ENCODE results near the gene PGAP6. TPM values are rescaled to one million over a fixed set of nuclear protein-coding genes. Genes with fewer than 3 reads are reported as not detected.
A peak's percentile ranks its signal among the peaks of the same experiment; 100 is the strongest.
"Not testable (repeated sequence)": the region's sequence is repeated elsewhere in the genome, so short reads cannot be mapped to it uniquely, and the experiment has no call there.

PGAP6 gene
- total RNA-seq, 2 donors from 2014 or later, result 24.7 to 28.9 TPM

DNA sequence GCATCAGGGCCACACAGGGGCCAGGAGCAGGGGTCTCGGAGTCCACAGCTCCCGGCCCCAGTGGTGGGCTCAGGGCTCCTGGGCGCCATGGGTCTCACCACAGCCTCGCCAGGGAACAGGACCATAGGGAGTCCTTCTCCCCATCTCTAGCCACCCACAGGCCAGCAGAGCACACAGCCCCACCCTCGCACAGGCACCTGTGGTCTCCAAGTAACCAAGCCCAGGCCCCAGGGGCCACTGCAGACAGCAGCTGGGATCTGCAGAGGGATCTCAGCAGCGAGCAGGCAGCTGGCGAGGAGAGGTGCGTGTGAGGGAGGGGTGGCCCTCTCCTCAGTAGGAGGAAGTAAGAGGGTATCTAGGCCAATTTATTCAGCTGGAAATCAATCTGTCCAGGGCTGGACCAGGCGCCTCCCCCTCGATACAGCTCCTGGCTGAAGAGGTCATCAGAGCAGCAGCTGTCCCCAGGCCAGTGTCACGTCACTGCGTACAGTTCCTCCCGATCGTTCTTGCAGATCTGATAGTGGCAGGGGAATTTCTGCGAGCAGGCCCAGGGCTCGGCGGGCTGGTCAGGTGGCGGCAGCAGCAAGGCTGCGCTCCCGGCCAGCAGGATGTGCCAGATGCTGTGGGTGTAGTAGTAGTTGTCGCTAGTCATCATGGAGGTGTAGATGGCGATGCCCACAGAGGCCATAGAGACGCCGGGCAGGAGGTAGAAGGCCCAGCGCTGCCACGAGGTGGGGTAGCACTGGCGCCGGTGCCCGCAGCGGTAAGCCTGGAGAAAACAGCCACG, 10.1 kb downstream of the PGAP6 start:
- DNase-seq (ENCODE audit: low spot score), result no peak
- intact Hi-C loops (cut with DNase I), result loop anchor here in 1 of 2 donors (1.0 kb wide), 1 partner anchor 36 kb away; no protein-coding TSS in a partner anchor

DNA sequence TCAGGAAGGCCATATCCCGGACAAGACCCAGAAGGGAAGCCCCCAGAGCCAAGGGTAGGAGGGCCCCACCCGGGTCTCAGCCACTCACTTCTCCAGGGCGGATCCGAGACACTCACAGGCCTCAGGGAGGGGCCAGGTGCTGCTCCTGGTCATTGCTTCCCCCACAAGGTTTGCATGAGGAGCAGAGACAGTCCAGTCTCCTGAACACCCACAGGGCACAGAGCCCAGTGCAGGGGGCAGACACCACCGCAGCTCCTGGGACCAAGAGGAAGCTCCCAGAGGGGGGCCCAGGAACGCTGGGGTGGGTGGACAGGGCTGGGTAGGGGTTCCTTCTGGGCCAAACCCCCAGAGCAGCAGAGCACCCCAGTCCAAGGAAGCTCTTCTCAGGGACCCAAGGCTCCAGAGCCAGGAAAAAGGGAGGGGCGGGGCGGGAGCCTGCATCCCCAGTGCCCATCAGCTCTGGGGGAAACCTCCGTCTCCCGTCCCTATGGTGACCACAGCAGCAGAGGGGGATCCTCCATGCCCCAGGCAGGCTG, 10.7 kb downstream of the PGAP6 start:
- intact Hi-C loops (cut with DNase I), result loop anchor here in 1 of 2 donors (1.0 kb wide), 1 partner anchor 36 kb away; no protein-coding TSS in a partner anchor
- DNase-seq (ENCODE audit: low spot score), result no peak

DNA sequence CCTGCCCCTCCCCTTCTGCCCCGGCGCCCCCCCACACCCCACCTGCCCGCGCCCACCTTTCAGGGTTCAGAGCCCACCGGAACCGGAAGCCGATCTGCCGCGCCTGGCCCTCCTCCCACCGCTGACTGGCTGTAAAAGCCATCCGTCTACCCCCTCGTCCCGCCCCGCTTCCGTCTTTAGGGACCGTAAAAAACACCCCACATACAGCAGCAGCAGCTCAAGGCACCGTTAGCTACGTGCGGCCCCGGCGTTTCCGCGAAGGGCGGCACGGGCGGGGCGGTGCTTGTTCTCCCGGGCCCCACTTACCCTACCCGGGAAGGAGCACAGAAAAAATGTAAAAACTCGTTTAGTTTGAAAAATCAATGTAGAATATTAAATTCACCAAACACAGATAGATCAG, 11.3 kb downstream of the PGAP6 start, which contains the start of gene MRPL28:
TSS of gene MRPL28 (minus strand) at position 96 of the 400 bp plus-strand sequence. CDS start 320 bp downstream, outside the sequence.
- intact Hi-C loops (cut with DNase I), result no loop called here
- peak; percentile 98 for DNase-seq (ENCODE audit: low spot score)

DNA sequence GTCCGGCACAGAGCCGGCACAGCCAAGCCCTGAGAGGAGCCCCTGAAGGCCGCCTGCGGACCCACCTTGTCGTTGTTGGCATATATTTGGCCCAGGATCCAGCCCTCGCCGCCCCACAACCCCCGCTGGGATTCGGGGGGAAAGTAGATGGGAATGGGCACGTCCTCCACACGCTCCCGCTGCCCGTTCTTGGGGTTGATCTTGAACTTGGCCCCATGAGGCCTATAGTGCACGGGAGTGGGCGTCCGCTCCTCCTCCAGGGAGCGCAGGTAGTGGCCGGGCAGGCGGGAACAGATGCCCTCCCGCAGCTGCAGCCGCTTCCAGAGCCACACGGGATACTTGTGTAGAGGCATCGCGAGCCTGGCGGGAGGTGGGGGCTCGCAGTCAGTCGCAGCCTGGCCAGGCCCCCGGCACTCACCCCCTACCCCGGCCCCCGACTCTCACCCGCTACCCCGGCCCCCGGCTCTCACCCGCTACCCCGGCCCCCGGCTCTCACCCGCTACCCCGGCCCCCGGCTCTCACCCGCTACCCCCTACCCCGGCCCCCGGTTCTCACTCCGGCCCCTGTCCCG, 11.8 kb downstream of the PGAP6 start:
- peak; percentile 78 for DNase-seq (ENCODE audit: low spot score)
- intact Hi-C loops (cut with DNase I), result no loop called here

DNA sequence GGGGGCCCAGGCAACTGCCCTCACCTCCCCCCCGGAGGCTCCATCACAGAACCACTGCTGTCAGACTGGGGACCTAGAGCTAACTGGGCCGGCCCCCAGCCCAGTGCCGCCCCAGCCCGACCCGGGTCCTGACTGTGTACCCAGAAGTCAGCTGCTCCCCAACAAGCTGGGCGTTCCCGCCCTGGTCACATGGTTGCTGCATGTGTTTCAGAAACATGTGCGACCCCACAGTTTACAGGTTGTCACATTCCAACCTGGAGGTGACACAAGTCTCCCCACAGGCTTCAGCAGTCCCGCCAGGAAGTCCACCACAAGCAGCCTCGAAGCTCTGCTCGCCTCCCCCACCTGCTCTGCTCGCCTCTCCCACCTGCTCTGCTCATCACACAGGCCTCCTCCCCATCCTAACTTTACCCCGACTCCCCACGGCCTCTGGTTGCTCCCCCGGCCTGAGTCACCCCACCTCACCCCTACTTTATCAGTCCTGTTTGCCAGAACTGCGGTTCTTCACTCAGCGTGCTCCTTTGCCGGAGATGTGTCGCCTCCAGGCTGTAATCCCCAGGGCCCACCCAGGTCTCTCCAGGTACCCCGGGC, 12.4 kb downstream of the PGAP6 start:
- intact Hi-C loops (cut with DNase I), result no loop called here
- DNase-seq (ENCODE audit: low spot score), result peak; percentile 79

DNA sequence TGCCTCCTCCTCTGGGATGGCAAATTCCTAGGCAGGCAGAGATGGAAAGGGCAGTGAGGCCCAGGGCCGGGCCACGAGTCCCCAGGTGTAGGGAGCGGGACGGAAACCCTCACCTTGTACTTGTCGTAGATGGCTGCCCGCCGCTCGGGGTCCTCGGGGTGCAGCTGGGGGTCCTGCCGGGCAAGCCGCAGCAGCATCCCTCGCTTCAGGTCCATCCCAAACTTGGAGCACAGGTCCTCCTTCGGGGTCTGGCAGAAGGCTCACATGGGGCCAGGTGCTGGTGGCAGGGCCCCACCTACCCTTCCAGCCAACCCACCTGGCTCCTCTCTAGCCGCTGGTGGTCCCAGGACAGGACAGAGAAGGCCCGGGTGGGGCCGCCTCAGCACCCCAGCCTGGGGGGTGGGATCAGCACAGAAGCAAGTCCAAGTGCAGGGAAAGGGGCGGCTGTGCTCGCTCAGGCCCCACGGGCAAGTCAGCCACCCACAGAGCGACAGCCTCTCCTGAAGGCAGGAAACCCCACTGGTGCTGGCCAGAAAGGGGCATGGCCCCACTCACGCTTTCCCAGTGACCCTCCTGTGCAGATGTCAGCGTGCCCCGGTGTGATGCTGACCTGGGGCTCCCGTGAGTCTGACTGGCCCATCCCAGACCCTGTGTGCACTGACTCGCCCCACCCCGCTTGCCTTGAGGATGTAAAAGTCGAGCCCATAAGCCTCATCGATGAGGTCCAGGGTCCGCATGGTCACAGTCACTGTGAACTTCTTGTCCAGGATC, 13.2 kb downstream of the PGAP6 start:
- DNase-seq (ENCODE audit: low spot score), result no peak
- intact Hi-C loops (cut with DNase I), result no loop called here

DNA sequence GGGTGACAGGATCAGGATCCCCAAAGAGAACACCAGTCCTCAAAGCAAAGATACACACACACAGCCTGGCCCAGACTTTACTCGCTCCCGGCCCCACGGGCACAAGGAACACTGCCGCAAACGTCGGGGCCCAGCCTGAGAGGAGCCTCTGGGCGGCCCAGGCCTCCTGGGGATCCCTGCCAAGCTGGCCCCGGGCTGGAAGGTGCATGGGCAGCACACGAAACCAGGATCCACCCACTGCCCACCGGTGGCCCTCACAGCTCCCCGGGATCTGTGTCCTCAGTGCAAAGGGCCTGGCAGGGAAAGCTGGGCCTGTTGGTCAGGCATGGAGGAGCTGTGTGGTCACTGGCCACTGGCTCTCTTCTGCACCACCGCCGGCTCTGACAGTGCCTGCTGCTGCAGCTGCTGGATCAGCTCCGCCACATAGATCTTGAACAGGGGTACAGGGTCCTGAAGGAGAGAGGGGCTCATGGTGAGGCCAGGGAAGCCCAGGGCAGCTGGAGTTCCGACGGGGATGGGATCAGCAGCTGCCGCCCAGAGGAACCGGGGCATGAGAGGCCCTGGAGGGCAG, 14.4 kb downstream of the PGAP6 start:
- DNase-seq (ENCODE audit: low spot score), result no peak
- intact Hi-C loops (cut with DNase I), result no loop called here

DNA sequence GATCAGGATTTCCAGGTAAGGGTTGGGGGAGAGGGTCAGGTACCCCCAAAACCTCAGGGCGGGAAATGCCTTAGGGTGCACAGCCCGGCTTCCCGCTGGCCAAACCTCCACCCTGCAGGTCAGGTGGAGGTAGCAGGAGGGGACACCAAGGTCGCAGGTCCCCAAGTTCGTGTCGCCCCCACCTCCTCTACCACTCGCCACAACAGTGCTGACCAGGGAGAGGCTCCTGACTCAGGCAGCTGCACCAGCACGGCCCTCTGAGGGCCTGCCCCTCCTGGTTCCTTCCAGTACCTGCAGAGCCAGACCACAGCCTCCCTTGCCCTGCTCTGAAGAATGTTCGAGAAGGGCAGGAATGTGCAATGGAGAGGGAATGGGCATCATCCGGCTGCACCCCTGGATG, 15.3 kb downstream of the PGAP6 start:
- intact Hi-C loops (cut with DNase I), result no loop called here
- DNase-seq (ENCODE audit: low spot score), result no peak

DNA sequence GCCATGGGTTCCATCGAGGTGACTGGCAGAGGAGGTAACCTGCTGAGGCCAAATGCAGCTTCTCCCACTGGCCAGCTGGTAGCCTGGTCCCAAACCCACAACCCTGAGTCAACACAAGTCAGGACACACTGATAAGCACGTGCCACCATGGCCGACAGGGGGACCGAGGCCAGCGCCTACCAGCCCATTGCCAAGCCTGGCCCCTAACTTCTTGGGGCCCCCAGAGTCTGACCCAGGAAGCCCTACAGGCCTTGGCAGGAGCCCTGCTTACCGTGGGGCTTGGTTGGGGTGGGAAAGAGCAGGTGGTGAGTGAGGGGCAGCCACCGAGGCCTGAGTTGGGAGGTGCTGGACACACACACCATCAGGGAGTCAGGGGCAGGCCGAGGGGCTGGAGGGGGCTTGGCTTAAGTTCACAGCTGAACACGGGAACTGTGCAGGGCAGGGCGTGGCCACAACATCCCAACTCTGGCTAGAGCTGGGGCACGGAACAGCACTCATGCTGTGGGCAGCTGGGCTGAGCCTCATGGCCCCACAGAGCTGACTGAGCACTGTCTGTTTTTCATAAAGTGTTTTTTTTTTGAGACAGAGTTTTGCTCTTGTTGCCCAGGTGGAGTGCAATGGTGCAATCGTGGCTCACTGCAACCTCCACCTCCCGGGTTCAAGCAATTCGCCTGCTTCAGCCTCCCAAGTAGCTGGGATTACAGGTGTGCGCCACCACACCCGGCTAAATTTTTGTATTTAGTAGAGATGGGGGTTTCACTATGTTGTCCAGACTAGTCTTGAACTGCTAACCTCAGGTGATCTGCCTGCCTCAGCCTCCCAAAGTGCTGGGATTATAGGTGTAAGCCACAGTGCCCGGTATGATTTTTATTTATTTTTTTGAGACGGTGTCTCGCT, 16.9 kb downstream of the PGAP6 start:
- DNase-seq (ENCODE audit: low spot score), result no peak
- intact Hi-C loops (cut with DNase I), result no loop called here

DNA sequence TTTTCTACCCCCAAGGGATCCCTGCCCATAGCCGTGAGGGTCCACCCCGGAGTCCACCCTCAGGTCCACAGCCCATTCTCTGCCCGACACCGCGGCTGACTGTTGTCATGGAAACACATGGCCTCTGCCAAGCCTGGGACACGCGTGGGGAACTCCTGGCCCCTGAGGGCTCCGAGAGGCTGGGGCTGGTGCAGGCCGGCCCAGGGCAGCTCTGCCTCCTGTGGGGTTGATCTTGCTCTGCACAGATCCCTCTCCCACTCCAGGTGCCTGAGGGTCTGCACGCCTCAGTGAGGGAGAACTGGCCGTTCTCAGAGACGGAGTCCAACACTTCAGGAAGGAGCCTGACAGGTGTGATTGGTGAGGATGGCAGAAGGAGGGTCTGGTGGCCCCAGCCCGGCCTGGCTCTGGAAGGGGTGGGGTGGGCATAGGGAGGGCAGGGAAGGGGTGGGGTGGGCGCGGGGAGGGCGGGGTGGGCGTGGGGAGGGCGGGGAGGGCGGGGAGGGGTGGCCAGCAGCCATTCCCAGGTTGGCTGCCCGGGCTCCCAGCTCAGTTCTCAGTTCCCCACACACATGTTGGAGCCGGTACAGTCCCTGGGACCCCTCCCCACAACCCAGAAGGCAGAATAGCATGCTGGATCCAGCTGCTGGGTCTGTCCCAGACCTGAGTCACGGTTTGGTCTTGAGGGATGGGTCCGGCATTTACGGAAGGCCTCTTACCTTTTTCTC, 17.9 kb downstream of the PGAP6 start:
- intact Hi-C loops (cut with DNase I), result no loop called here

DNA sequence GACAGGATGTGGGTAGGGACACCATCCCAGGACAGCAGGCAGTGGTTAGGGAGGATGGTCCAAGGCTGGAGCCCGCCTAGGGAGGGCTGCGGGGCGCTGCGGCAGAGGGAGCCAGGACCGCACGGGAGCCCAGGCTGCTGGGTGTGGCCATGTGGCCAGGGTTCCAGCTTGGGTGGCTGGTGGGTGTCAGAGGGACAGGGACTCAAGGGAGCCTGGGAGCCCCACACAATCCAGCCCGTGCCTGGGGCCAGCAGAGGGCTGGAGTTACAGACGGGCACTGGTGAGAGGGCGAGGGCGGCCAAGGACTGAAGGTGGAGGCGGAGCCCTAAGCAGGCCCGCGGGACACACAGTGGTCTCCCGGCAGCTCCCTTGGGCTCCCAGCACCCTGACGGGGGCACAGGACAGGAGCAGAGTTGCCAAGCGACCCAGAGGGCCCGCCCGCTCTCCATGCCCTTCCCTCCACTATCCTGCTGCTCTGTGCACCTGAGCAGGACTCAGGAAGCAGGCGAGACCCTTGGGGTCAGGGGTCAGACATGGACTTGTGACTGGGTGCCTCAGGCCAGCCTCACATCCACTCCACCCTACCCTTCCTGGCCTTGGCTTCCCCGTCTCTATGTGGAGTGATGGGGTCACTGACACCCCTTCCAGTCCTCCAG, 18.5 kb downstream of the PGAP6 start:
- intact Hi-C loops (cut with DNase I), result no loop called here
- DNase-seq (ENCODE audit: low spot score), result no peak

More for the DNA sequence above, 17.9 kb downstream of the PGAP6 start:
- no peak for DNase-seq (ENCODE audit: low spot score)

DNA sequence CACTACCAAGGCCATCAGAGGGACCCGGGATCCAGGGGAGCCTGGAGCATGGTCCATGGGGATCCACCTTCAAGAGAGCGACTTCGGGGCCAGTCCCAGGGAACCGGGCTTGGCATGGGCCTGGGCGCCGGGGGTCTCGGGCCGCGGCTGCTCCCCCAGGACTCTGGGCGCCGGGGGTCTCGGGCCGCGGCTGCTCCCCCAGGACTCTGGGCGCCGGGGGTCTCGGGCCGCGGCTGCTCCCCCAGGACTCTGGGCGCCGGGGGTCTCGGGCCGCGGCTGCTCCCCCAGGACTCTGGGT, 19.1 kb downstream of the PGAP6 start:
- intact Hi-C loops (cut with DNase I); DNase-seq (ENCODE audit: low spot score): not testable (repeated sequence)

DNA sequence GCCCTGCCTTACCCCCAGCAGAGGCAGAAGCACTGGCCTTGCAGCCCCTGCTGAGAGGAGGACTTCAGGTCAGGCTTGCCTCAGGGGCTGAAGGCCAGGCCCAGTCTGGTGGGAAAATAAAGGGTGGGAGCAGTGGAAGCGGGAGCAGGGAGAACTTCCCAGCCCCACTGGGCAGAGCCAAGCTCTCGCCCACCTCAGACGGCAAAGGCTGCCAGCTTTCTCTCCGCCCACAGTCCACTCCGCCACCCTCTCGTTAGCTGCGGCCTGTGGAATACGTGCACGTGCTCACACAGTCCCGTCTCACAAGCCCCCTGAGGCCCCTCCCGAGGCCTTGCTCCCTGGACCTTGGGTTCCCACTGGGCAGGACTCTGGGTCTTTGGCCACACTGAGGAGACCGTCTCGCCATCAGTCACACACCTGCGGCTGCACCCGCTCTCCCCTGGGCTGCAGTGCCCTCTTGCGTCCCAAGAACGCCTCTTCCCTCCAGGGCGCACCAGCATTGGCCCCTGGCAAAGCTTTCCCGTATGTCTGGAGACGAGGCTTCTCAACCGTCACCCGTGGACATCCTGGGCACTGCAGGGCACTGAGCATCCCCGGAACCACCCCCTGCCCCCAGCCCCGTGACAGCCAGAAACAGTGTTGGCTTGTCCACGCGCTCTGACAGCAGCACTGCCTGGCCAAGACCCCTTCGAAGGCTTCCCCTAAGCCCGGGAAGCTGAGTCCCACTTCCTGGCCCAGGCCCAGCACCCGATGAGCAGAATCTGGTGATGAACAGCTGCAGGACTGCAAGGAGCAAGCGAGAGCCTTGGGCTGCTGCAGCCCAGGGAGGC, 19.7 kb downstream of the PGAP6 start:
- intact Hi-C loops (cut with DNase I), result no loop called here
- peak; percentile 93 for DNase-seq (ENCODE audit: low spot score)

DNA sequence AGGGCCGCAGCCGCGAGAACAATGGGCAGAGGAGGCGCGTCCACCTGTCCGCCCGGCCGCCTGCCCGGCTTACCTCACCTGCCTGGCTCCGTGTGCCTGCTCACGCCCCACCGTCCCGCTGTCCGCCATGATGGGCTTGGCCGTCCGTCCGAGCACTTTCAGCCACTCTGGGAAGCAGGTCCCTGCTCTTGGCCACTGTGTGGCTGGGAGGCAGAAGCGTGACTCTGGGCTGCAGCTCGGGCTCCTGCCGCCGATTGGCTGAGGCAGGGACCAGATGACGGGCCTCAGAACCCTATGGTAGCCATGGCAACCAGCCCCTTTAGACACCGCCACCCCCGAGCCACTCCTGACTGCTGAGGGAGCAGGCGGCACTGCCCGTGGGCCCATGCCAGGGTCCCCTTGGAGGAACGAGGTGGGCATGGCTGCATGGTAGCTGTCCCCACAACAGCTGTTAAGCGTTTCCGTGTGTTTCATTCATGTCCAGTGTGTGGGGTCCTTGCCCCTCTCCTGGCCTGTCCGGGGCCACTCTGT, 20.4 kb downstream of the PGAP6 start:
- intact Hi-C loops (cut with DNase I), result no loop called here
- no peak for DNase-seq (ENCODE audit: low spot score)

DNA sequence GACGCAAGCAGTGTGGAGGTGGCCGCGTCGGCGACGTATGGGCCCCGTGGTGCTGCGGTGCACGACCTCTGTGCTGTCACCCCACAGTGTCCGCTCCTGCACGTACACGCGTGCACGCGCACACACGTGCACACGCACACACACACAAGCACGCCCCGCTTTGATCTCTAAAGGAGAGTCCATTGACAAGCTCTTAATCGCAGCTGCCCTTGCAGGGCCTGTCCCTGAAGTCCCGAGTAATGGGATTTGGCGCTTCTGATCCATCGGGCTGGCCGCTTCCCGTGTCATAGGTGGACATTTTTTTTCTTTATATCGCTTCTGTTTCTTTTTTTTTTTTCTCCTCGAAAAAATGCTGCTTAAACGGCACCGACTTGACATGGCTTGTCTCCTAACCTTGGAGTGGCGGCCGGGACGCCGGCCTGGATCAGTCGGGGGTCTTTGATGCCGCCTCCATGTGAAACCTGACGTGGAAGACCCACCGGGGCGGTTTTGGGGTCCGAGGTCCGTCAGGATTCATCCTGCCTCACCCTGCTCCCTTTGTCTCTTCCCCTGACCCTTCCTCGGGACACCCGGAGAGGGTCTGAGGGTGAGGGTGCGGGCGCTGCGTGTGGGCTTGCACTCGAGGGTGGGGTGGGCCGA, 21.0 kb downstream of the PGAP6 start:
- intact Hi-C loops (cut with DNase I), result no loop called here

More for the DNA sequence above, 21.0 kb downstream of the PGAP6 start:
- peak; percentile 77 for DNase-seq (ENCODE audit: low spot score)

All from posterior vena cava (tissue), 2 donors.